Measurements from ENCODE around the gene HRAS. TPM values are rescaled to one million over a fixed set of nuclear protein-coding genes. Genes with fewer than 3 reads are reported as not detected.

HRAS gene
- polyA plus RNA-seq, 2 of the 4 experiments (the other 2 are of a cell fraction), result 56.3 to 86.9 TPM

GRCh38 chr11:554428-555226 is 19.3 kb upstream of the HRAS start (continued):
- TF ChIP-seq, protein P1, sequence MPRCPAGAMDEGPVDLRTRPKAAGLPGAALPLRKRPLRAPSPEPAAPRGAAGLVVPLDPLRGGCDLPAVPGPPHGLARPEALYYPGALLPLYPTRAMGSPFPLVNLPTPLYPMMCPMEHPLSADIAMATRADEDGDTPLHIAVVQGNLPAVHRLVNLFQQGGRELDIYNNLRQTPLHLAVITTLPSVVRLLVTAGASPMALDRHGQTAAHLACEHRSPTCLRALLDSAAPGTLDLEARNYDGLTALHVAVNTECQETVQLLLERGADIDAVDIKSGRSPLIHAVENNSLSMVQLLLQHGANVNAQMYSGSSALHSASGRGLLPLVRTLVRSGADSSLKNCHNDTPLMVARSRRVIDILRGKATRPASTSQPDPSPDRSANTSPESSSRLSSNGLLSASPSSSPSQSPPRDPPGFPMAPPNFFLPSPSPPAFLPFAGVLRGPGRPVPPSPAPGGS (IDR thresholded peaks at IDR 0.05), result no peak
- TF ChIP-seq BHLHE40 (IDR thresholded peaks at IDR 0.05; ENCODE audit: low read depth, low read length) (no peak), EHF (CRISPR knock-in tag; IDR thresholded peaks at IDR 0.05) (no peak)

DNA sequence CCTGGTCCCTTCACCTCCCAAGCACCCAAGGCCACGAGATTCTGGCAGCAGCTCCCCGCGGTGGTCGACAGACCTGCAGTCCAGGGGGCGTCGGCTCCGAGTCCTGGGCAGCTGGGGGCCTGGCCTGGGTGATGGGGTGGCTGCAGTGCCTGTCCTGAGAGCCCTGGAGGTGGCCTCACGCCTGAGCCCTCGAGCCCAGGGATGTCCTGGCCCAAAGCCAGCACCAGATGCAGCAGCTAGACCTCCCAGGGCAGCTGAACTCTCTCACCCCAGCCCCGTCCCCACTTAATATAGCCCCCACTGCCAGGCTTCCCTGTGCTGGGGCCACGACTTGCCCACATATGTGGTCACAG is 18.6 kb upstream of the HRAS start:
- peaks cover 14% of the 10 kb centered on the region; the same call in 2 of the 3 replicates for H3K4me1 ChIP-seq
- no peak for DNase-seq (ENCODE audit: low read depth in 1 of 2, low spot score in 1 of 2)
- ChIA-PET CTCF (interaction anchor here (0.6 to 5.9 kb wide), 21 partner anchors 9 to 249 kb away, joined by 3 to 66 read pairs (median 5); partner anchors contain the start of genes EPS8L2, HRAS and TMEM80), POLR2A (no interaction called here)
- no peak overlapping the region for H3K4me3 ChIP-seq
- no peak for FAIRE-seq
- H3K4me2 ChIP-seq, result peak overlapping the region; percentile 96; the same call in 2 of the 3 replicates
- TF ChIP-seq ZSCAN20 (CRISPR knock-in tag; IDR thresholded peaks at IDR 0.05) (no peak), MYC (IDR thresholded peaks at IDR 0.05; ENCODE audit: borderline replicate concordance, low read length) (no peak), KDM5A (IDR thresholded peaks at IDR 0.05) (no peak), RNF2 (IDR thresholded peaks at IDR 0.05; ENCODE audit: borderline replicate concordance, low read depth) (no peak), BHLHE40 (IDR thresholded peaks at IDR 0.05; ENCODE audit: low read depth, low read length) (no peak), USF2 (IDR thresholded peaks at IDR 0.05) (no peak), CEBPB (IDR thresholded peaks at IDR 0.05) (no peak), NFE2L2 (conservative IDR thresholded peaks at IDR 0.05; ENCODE audit: low read length) (no peak), CHD2 (IDR thresholded peaks at IDR 0.05; ENCODE audit: low read length, partially characterized antibody) (no peak), ESRRA (IDR thresholded peaks at IDR 0.05; ENCODE audit: borderline replicate concordance, low read length) (no peak), RARB (CRISPR knock-in tag; IDR thresholded peaks at IDR 0.05) (no peak), TP53 (CRISPR knock-in tag; IDR thresholded peaks at IDR 0.05) (no peak), JUN (IDR thresholded peaks at IDR 0.05) (no peak)
- TF ChIP-seq, protein P2, sequence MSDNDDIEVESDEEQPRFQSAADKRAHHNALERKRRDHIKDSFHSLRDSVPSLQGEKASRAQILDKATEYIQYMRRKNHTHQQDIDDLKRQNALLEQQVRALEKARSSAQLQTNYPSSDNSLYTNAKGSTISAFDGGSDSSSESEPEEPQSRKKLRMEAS (IDR thresholded peaks at IDR 0.05), result no peak
- TF ChIP-seq, protein P3, sequence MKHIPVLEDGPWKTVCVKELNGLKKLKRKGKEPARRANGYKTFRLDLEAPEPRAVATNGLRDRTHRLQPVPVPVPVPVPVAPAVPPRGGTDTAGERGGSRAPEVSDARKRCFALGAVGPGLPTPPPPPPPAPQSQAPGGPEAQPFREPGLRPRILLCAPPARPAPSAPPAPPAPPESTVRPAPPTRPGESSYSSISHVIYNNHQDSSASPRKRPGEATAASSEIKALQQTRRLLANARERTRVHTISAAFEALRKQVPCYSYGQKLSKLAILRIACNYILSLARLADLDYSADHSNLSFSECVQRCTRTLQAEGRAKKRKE (CRISPR knock-in tag; IDR thresholded peaks at IDR 0.05; ENCODE audit: low read depth), result no peak
- H3K9me3 ChIP-seq, result no peaks in the 10 kb centered on the region
- WGBS (ENCODE audit: missing lambda C conversion rate), result 37% methylated on average over 4 of the region's 11 CpGs
- peak overlapping the region in 1 of 2 experiments; percentile 88; a peak in 4 of 6 replicates for H3K27ac ChIP-seq
- peak in 1 of 2 experiments; percentile 4; a peak in 2 of 6 replicates for ATAC-seq

- TF ChIP-seq POLR2AphosphoS2 (conservative IDR thresholded peaks at IDR 0.05; ENCODE audit: low read length), result no peak
- no peak for TF ChIP-seq EHF (CRISPR knock-in tag; IDR thresholded peaks at IDR 0.05)
- no peak for TF ChIP-seq CHD4 (IDR thresholded peaks at IDR 0.05; ENCODE audit: borderline replicate concordance)
- no peak for TF ChIP-seq EHMT2 (IDR thresholded peaks at IDR 0.05; ENCODE audit: low read depth)
- Histone ChIP-seq H3K4me3 (no peak overlapping the region), H3K4me1 (peaks cover 14% of the 10 kb centered on the region; the same call in 2 of the 3 replicates), H3K27ac (no peak overlapping the region; a peak in 2 of 6 replicates), H3K9me3 (no peaks in the 10 kb centered on the region), H3K4me2 (no peak overlapping the region)
- ChIA-PET CTCF (interaction anchor here (0.6 to 5.9 kb wide), 9 partner anchors 9 to 216 kb away, joined by 3 to 66 read pairs (median 5); partner anchors contain the start of genes EPS8L2 and TMEM80), POLR2A (no interaction called here)
- FAIRE-seq, result no peak
- DNase-seq (ENCODE audit: low read depth in 1 of 2, low spot score in 1 of 2), result no peak
- ATAC-seq, result no peak
- 82% methylated on average over 19 of the region's 27 CpGs for WGBS (ENCODE audit: missing lambda C conversion rate)
Observed at GRCh38 chr11:553083-553987, 18.0 kb upstream of the HRAS start.

Data from A549 (cell line).